Stimulated activated CD8-positive, alpha-beta memory T cell treated with anti-CD3 and anti-CD28 coated beads, Interleukin-15, amount 100 ng/mL, for 48 hours (primary cell): Measurements from ENCODE around the gene XIRP2.

ENCODE experiments used
- DNase-seq, 2 donors: peaks; one replicate each; pipeline ENCODE4 v3.0.0-alpha.2; 2020; ENCODE audit warnings: low read depth in 2 of 2

Gene XIRP2

GRCh38 chr2:167132906-167133555, 244.8 kb downstream of the XIRP2 start:
- no peak for DNase-seq

GRCh38 chr2:167133614-167134013, 245.3 kb downstream of the XIRP2 start:
- no peak for DNase-seq

GRCh38 chr2:167134381-167135072, 246.2 kb downstream of the XIRP2 start:
- DNase-seq, result no peak

GRCh38 chr2:167135706-167136105, 247.4 kb downstream of the XIRP2 start:
- no peak for DNase-seq

GRCh38 chr2:167136879-167137596, 248.8 kb downstream of the XIRP2 start:
- no peak for DNase-seq

GRCh38 chr2:167140330-167140729, 252.1 kb downstream of the XIRP2 start:
- DNase-seq, result no peak

GRCh38 chr2:167140767-167141166, 252.5 kb downstream of the XIRP2 start:
- DNase-seq, result no peak

- DNase-seq, result no peak
Observed at GRCh38 chr2:167142554-167142953, 254.3 kb downstream of the XIRP2 start.

- no peak for DNase-seq
Observed at GRCh38 chr2:167144179-167144898, 256.1 kb downstream of the XIRP2 start.

- no peak for DNase-seq
Observed at GRCh38 chr2:167147271-167147941, 259.1 kb downstream of the XIRP2 start.

GRCh38 chr2:167151894-167152293, 263.6 kb downstream of the XIRP2 start:
- no peak for DNase-seq

GRCh38 chr2:167157523-167157922, 269.2 kb downstream of the XIRP2 start:
- no peak for DNase-seq

- DNase-seq, result no peak
Observed at GRCh38 chr2:167177196-167177595, 288.9 kb downstream of the XIRP2 start.

GRCh38 chr2:167181134-167181533, 292.9 kb downstream of the XIRP2 start:
- DNase-seq, result no peak

GRCh38 chr2:167181688-167182087, 293.4 kb downstream of the XIRP2 start:
- no peak for DNase-seq

- DNase-seq, result no peak
Observed at GRCh38 chr2:167182403-167182802, 294.1 kb downstream of the XIRP2 start.

- no peak for DNase-seq
Observed at GRCh38 chr2:167183931-167184330, 295.7 kb downstream of the XIRP2 start.

GRCh38 chr2:167186465-167186864, 298.2 kb downstream of the XIRP2 start:
- no peak for DNase-seq

GRCh38 chr2:167187049-167187727, 298.9 kb downstream of the XIRP2 start:
- no peak for DNase-seq

- no peak for DNase-seq
Observed at GRCh38 chr2:167187978-167188967, 300.0 kb downstream of the XIRP2 start.
